A549 (cell line): ENCODE measurements around the gene PERCC1. TPM values are rescaled to one million over a fixed set of nuclear protein-coding genes. Genes with fewer than 3 reads are reported as not detected.

Source experiments
- ATAC-seq, 2 experiments: fragments of 200-7000 bp in 1 of 2; fragments of >200 bp in 1 of 2; cut with Nextera tagmentation in 1 of 2; cut with Tn5 transposase in 1 of 2; 3 replicates each; pipeline versions ENCODE4 v1.8.0 to v1.9.1; 2018 to 2020; ENCODE audit warnings: mild to moderate bottlenecking in 1 of 2, moderate library complexity in 1 of 2
- CTCF ChIA-PET: fragments of 300-600 bp; sonication (Branson Sonifier 250); formaldehyde crosslinking; extraction: SDS; loops from one replicate; lab custom pipeline; 2021; ENCODE audit warnings: antibody characterized with exemption, inconsistent platforms; lab: Yijun Ruan, JAX
- POLR2A ChIA-PET: fragments of 350-600 bp; formaldehyde crosslinking; extraction: SDS; loops from one replicate; lab custom pipeline; 2021; ENCODE audit warnings: antibody characterized with exemption, inconsistent platforms; lab: Yijun Ruan, JAX
- DNase-seq, 2 experiments: peaks; one replicate each; pipeline versions ENCODE4 v3.0.0 to v3.0.0-alpha.2; 2011 to 2016; ENCODE audit warnings: low read depth in 1 of 2, low spot score in 1 of 2
- FAIRE-seq: peaks from 2 replicates; lab custom pipeline; 2011; peaks lifted over from hg19 to GRCh38; lab: Jason Lieb, UNC
- H3K27ac ChIP-seq, 2 experiments: fragments of >200 bp; sonication (Bioruptor Twin); formaldehyde crosslinking; 3 replicates each; pipeline ENCODE4 v1.5.1; 2016 to 2017
- H3K4me1 ChIP-seq: fragments of >200 bp; sonication (Bioruptor Twin); formaldehyde crosslinking; 3 replicates; pipeline ENCODE4 v1.6.1; 2016
- H3K4me2 ChIP-seq: fragments of >200 bp; sonication (Bioruptor Twin); formaldehyde crosslinking; 3 replicates; pipeline ENCODE4 v1.6.1; 2016
- H3K4me3 ChIP-seq: fragments of >200 bp; sonication (Bioruptor Twin); formaldehyde crosslinking; 3 replicates; pipeline ENCODE4 v1.5.1; 2016
- H3K9me3 ChIP-seq: fragments of >200 bp; sonication (Bioruptor Twin); formaldehyde crosslinking; 3 replicates; pipeline ENCODE4 v1.6.1; 2016
- BHLHE40 ChIP-seq: IDR thresholded peaks from 2 replicates; pipeline ENCODE4 v1.6.1; 2012; ENCODE audit warnings: low read depth, low read length, inconsistent platforms
- CHD4 ChIP-seq: fragments of 200-600 bp; sonication (generic); IDR thresholded peaks from 2 replicates; pipeline ENCODE4 v1.6.1; 2016; ENCODE audit warnings: antibody characterized with exemption, mild to moderate bottlenecking, borderline replicate concordance
- EP300 ChIP-seq, 2 experiments: fragments of >200 bp; sonication (Bioruptor Twin); formaldehyde crosslinking; IDR thresholded peaks; 2 replicates in 1 of 2; 3 replicates in 1 of 2; pipeline ENCODE4 v1.6.1; 2016 to 2017
- ESRRA ChIP-seq: fragments of 150-350 bp; IDR thresholded peaks from 2 replicates; pipeline ENCODE4 v1.6.1; 2014; ENCODE audit warnings: mild to moderate bottlenecking, low read length, borderline replicate concordance
- FOSL2 ChIP-seq, 2 experiments: fragments of 450-650 bp in 1 of 2; fragments of >200 bp in 1 of 2; sonication (Bioruptor Twin) in 1 of 2; formaldehyde crosslinking; IDR thresholded peaks; 2 replicates each; pipeline versions ENCODE4 v1.5.0 to v1.6.1; 2016 to 2020; ENCODE audit warnings: mild to moderate bottlenecking in 1 of 2, moderate library complexity in 1 of 2
- GATA3 ChIP-seq: IDR thresholded peaks from 2 replicates; pipeline ENCODE4 v1.6.1; 2012; ENCODE audit warnings: borderline replicate concordance
- HOXB13 ChIP-seq: fragments of 250-450 bp; sonication (Bioruptor Pico); IDR thresholded peaks from 2 replicates; pipeline ENCODE4 v1.5.0; 2020; ENCODE audit warnings: low read depth, mild to moderate bottlenecking, moderate library complexity
- HOXB5 ChIP-seq: fragments of 250-450 bp; sonication (Bioruptor Pico); IDR thresholded peaks from 2 replicates; pipeline ENCODE4 v1.5.0; 2020; ENCODE audit warnings: mild to moderate bottlenecking, moderate library complexity
- JUNB ChIP-seq: fragments of >200 bp; sonication (Bioruptor Twin); formaldehyde crosslinking; IDR thresholded peaks from 2 replicates; pipeline ENCODE4 v1.6.1; 2016
- MAFK ChIP-seq: fragments of 450-650 bp; IDR thresholded peaks from 2 replicates; pipeline ENCODE4 v1.6.1; 2014; ENCODE audit not compliant: partially characterized antibody
- MAZ ChIP-seq: fragments of 150-350 bp; IDR thresholded peaks from 2 replicates; pipeline ENCODE4 v1.6.1; 2014; ENCODE audit warnings: antibody characterized with exemption, low read depth, low read length, borderline replicate concordance
- NFE2L2 ChIP-seq: fragments of 150-350 bp; conservative IDR thresholded peaks from 2 replicates; pipeline ENCODE4 v1.6.1; 2014; ENCODE audit warnings: low read length
- PHF8 ChIP-seq: fragments of 200-600 bp; sonication (generic); IDR thresholded peaks from 2 replicates; pipeline ENCODE4 v1.6.1; 2016; ENCODE audit warnings: low read depth, mild to moderate bottlenecking, antibody characterized with exemption, moderate library complexity, borderline replicate concordance
- RNF2 ChIP-seq: fragments of 200-600 bp; sonication (generic); IDR thresholded peaks from 2 replicates; pipeline ENCODE4 v1.6.1; 2016; ENCODE audit warnings: low read depth, mild to moderate bottlenecking, antibody characterized with exemption, moderate library complexity, borderline replicate concordance
- TP53 ChIP-seq: fragments of 250-450 bp; sonication (Bioruptor Pico); IDR thresholded peaks from 2 replicates; pipeline ENCODE4 v1.5.0; 2021; ENCODE audit warnings: mild to moderate bottlenecking, moderate library complexity
- ZC3H11A ChIP-seq: fragments of 450-650 bp; IDR thresholded peaks from 2 replicates; pipeline ENCODE4 v1.6.1; 2014; ENCODE audit warnings: antibody characterized with exemption, mild to moderate bottlenecking
- ZNF302 ChIP-seq: fragments of 250-450 bp; sonication (Bioruptor Pico); IDR thresholded peaks from 2 replicates; pipeline ENCODE4 v1.9.0; 2021; ENCODE audit warnings: inconsistent platforms, mild to moderate bottlenecking, moderate library complexity
- WGBS: methylation state at CpG from one replicate; pipeline ENCODE4 v1.1.6; 2017; ENCODE audit errors: missing lambda C conversion rate; 5-methylcytosine and 5-hydroxymethylcytosine counted together
- polyA plus RNA-seq, 4 experiments: library from polyadenylated mRNA; depleted of rRNA in 3 of 4; stranded (reverse); fragments of >200 nt; fragmentation: RNase III in 1 of 4; extraction: RNeasy Plus Mini Kit Qiagen cat#74134 plus additional on column Dnase treatment in 1 of 4; gene quantifications; 2 replicates in 3 of 4; 3 replicates in 1 of 4; pipeline ENCODE4 v1.2.3, GENCODE V29; 2011 to 2017
- TF ChIP-seq, protein P1 (sequence below): fragments of >200 bp; sonication (Bioruptor Twin); formaldehyde crosslinking; IDR thresholded peaks from 3 replicates; pipeline ENCODE4 v1.5.1; 2016
- TF ChIP-seq, protein P2 (sequence below): fragments of 200-600 bp; sonication (generic); IDR thresholded peaks from 2 replicates; pipeline ENCODE4 v1.6.1; 2016; ENCODE audit warnings: antibody characterized with exemption, mild to moderate bottlenecking, moderate library complexity
- TF ChIP-seq, protein P3 (sequence below): fragments of 450-650 bp; IDR thresholded peaks from 2 replicates; pipeline ENCODE4 v1.6.1; 2014; ENCODE audit warnings: antibody characterized with exemption

Gene PERCC1
- polyA plus RNA-seq, 2 of the 4 experiments (the other 2 are of a cell fraction) = not detected

DNA sequence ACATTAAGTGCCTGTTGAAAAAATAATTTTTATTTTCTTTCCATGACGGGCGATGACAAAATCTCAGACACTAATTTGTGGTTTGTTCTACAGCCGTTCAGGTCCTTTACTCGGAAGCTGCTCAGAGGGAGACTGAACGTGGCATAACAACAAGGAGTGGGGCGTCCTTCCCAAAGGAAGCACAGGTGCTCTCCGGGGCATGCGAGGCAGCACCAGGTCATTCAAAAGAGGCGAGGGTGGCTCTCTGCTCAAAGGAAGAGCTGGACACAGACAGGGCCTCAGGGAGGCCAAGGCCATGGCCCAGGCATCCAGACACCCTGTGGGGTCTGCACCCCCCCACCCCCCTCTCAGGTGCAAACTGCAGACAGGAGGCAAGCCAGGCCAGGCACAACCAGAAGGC lies 32.5 kb upstream of the PERCC1 start:
- Histone ChIP-seq H3K27ac (no peak overlapping the region), H3K4me3 (no peak overlapping the region)
- 88% methylated on average over 9 of the region's 9 CpGs for WGBS
- ChIA-PET CTCF (interaction anchor here (0.5 to 1.5 kb wide), 4 partner anchors 10 to 341 kb away, joined by 3 to 5 read pairs (median 4); no protein-coding TSS in a partner anchor), POLR2A (no interaction called here)
- FAIRE-seq (no peak), ATAC-seq (no peak), DNase-seq (no peak)
- TF ChIP-seq, protein P1, sequence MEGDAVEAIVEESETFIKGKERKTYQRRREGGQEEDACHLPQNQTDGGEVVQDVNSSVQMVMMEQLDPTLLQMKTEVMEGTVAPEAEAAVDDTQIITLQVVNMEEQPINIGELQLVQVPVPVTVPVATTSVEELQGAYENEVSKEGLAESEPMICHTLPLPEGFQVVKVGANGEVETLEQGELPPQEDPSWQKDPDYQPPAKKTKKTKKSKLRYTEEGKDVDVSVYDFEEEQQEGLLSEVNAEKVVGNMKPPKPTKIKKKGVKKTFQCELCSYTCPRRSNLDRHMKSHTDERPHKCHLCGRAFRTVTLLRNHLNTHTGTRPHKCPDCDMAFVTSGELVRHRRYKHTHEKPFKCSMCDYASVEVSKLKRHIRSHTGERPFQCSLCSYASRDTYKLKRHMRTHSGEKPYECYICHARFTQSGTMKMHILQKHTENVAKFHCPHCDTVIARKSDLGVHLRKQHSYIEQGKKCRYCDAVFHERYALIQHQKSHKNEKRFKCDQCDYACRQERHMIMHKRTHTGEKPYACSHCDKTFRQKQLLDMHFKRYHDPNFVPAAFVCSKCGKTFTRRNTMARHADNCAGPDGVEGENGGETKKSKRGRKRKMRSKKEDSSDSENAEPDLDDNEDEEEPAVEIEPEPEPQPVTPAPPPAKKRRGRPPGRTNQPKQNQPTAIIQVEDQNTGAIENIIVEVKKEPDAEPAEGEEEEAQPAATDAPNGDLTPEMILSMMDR = no peak
- TF ChIP-seq, protein P2, sequence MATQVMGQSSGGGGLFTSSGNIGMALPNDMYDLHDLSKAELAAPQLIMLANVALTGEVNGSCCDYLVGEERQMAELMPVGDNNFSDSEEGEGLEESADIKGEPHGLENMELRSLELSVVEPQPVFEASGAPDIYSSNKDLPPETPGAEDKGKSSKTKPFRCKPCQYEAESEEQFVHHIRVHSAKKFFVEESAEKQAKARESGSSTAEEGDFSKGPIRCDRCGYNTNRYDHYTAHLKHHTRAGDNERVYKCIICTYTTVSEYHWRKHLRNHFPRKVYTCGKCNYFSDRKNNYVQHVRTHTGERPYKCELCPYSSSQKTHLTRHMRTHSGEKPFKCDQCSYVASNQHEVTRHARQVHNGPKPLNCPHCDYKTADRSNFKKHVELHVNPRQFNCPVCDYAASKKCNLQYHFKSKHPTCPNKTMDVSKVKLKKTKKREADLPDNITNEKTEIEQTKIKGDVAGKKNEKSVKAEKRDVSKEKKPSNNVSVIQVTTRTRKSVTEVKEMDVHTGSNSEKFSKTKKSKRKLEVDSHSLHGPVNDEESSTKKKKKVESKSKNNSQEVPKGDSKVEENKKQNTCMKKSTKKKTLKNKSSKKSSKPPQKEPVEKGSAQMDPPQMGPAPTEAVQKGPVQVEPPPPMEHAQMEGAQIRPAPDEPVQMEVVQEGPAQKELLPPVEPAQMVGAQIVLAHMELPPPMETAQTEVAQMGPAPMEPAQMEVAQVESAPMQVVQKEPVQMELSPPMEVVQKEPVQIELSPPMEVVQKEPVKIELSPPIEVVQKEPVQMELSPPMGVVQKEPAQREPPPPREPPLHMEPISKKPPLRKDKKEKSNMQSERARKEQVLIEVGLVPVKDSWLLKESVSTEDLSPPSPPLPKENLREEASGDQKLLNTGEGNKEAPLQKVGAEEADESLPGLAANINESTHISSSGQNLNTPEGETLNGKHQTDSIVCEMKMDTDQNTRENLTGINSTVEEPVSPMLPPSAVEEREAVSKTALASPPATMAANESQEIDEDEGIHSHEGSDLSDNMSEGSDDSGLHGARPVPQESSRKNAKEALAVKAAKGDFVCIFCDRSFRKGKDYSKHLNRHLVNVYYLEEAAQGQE = no peak
- TF ChIP-seq ZC3H11A (no peak), JUNB (no peak), ESRRA (no peak), EP300 (IDR thresholded peaks at IDR 0.05) (no peak), ZNF302 (no peak), GATA3 (no peak), NFE2L2 (no peak)
- TF ChIP-seq, all 56 proteins: peak for 0
- no peaks in the 10 kb centered on the region for H3K4me1 ChIP-seq
- H3K9me3 ChIP-seq = no peaks in the 10 kb centered on the region
- H3K4me2 ChIP-seq = no peak overlapping the region

DNA sequence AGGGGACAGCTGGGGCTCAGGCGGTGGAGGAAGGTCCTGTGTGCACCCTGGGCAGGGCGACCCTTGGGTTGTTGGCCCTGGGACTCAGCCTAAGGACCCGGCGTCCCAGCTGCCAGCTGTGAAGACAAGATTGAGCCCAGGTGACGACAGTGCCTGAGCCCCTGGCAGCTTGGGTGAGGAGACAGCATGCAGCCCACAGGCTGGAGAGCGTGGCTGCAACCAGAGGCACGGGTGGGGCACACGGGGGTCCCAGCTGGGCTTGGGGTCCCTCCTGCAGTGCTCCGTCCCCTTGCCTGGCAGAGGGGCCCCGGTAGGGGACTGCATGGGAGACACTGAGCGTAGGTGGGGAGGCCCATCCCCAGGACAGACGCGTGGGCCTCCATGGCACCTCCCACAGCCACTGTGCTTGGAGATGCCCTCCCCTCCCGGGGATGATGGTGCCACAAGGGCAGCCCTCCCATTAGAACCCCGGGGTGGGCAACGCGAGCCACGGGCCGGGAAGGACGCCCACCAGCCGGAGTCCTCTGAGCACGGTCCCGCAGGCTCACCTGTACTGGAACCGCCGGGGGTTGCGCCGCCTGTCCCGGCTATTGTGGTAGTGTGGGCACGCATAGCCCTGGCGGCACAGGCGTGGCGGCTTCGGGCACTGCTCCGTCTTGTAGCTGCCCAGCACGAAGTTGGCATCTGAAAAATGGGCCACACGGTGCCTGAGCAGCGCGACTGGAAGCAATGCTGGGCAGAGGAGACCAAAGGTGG lies 31.9 kb upstream of the PERCC1 start:
- 89% methylated on average over 24 of the region's 38 CpGs for WGBS
- ChIA-PET POLR2A (no interaction called here), CTCF (interaction anchor here (0.5 to 1.5 kb wide), 3 partner anchors 9 to 341 kb away, joined by 3 to 5 read pairs (median 4); no protein-coding TSS in a partner anchor)
- no peaks in the 10 kb centered on the region for H3K4me1 ChIP-seq
- H3K9me3 ChIP-seq = no peaks in the 10 kb centered on the region
- DNase-seq (no peak), FAIRE-seq (no peak), ATAC-seq (no peak)
- no peak overlapping the region for H3K4me3 ChIP-seq
- H3K27ac ChIP-seq = no peak overlapping the region
- H3K4me2 ChIP-seq = no peak overlapping the region
- TF ChIP-seq PHF8 (no peak), HOXB5 (CRISPR knock-in tag) (no peak), CHD4 (no peak), MAZ (no peak), NFE2L2 (no peak), HOXB13 (CRISPR knock-in tag) (no peak), FOSL2 (IDR thresholded peaks at IDR 0.05) (no peak), FOSL2 (CRISPR knock-in tag; IDR thresholded peaks at IDR 0.05) (no peak), BHLHE40 (no peak), TP53 (CRISPR knock-in tag) (no peak), RNF2 (no peak), MAFK (no peak)
- TF ChIP-seq, protein P3, sequence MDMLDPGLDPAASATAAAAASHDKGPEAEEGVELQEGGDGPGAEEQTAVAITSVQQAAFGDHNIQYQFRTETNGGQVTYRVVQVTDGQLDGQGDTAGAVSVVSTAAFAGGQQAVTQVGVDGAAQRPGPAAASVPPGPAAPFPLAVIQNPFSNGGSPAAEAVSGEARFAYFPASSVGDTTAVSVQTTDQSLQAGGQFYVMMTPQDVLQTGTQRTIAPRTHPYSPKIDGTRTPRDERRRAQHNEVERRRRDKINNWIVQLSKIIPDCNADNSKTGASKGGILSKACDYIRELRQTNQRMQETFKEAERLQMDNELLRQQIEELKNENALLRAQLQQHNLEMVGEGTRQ = no peak
